Activated CD4-positive, alpha-beta T cell treated with anti-CD3 and anti-CD28 coated beads for 1 hour (primary cell): Measurements from ENCODE around the gene OTUD1.

ENCODE experiments used
- DNase-seq: peaks from one replicate; pipeline ENCODE4 v3.0.0-alpha.2; 2020

Gene OTUD1

DNA sequence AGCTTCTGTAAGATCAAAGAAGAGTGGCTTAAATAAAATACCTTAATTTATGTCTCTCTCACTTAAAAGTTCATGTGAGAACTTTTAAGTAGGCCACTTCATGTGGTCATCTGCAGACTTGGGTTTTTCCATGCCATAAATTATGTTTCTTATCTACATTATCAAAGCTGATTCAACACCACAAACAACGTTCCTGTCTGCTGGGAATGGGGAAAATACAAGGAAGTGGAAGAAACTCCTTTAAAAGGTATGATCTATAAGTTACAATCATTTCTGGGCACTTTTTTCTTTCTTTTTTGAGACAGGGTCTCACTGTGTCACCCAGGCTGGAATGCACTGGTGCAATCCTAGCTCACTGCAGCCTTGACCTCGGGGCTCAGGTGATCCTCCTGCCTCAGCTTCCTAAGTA lies 16.9 kb upstream of the OTUD1 start:
- no peak for DNase-seq

DNA sequence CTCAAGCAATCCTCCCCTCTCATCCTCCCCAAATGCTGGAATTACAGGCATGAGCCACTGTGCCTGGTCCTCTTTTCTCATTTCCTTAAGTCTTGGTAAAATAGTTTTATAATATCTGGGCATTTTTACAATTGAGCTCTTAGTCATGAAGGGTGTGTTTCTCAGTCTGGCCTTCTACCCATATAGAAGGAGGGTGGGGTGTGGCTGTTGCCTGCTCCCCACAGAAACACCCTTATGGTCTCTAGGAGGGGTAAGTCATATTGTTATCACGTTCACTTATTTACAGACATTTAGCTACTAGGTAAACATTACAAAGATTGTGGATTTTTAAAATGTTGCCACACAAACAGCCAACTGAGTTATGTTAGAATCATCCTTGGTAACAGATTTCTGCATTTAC lies 6.7 kb upstream of the OTUD1 start:
- no peak for DNase-seq

DNA sequence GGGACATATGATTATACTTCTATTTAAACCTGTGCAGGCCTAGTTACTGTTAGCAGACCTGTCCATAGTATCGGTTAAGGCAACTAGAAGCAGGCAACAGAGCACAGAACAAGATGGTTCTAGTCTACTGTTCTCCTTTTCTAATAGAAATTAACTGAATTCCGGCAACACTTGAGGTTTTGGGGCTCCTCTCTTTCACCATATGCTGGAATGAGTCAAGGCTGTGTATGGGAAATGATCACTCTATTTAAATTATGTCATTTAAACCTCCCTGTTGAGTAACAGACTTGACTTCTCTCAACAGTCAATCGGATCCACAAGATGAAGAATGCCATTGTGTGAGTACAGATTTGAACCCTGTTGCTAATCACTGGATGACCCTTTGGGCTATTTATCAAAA lies 6.2 kb upstream of the OTUD1 start:
- DNase-seq = no peak

DNA sequence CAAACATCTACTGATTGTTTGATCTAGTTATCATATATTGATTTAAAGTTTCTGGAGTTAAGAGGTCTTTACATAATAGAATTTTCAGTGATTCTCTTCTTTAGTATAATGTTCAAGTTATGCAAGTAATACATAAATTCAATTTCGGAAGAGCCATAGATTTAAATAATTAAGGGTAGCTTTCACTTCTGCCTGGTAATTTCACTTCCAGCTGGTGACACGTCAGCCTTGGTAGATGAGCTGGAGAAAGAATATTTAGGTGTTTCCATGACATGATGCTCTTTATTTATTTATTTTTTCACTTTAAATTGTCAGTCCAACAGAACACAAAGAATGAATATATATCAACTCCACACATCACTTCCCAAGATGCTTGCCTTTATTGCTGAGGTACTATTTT lies 5.2 kb upstream of the OTUD1 start:
- no peak for DNase-seq

DNA sequence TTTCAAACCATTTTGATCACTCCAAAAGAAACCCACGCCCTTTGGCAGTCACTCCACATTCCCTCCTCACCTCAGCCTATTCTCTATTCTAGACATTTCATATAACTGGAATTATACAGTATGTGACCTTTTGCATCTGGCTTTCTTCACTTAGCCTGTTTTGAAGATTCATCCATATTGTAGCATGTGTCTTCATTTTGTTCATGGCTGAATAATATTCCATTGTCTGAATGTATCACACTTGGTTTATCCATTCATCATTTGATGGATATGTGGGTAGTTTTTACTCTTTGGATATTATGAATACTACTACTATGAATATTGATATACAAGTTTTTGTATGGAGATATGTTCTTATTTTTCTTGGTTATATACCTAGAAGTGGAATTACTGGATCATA lies 3.5 kb upstream of the OTUD1 start:
- DNase-seq = no peak

DNA sequence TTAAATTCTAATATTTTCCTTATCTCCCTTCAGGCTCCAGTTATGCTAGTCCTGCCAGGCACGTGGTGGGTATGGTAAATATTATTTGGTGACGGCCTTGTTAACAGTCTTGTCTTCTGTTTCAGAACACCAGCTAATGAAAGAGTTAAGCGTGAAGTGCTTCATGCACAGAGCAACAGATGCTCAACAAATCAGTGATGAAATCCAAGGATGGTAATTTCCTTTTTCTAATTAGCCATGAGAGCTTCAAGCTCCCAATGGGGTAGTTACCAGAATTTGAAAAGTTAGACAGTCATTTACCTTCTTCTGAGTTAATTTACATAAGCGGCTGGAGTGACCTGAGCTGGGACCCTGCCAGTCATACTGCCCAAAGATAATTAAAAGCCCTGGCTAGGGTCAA lies 1.9 kb upstream of the OTUD1 start:
- no peak for DNase-seq

DNA sequence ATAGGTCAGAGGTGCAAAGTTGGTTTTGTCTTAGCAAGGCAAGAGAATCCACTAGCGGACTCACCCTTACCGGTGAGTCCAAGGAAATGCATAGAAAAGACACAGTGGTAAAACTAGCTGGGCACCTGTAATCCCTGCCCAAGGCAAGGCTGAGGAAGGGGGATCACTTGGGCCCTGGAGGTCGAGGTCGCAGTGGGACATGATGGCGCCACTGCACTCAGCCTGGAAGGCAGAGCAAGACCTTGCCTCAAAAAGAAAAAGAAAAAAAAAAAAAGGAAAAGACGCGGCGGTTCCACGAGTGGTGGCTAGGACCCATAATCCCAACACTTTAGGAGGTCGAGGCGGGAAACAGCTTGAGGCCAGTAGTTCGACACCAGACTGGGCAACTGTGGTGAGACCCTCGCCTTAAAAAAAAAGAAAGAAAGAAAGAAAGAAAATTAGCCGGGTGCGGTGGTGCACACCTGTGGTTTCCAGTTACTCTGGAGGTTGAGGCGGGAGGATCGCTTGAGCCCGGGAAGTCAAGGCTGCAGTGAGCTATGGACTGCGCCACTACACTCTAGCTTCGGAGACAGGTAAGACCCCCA lies 820 bp upstream of the OTUD1 start:
- no peak for DNase-seq

DNA sequence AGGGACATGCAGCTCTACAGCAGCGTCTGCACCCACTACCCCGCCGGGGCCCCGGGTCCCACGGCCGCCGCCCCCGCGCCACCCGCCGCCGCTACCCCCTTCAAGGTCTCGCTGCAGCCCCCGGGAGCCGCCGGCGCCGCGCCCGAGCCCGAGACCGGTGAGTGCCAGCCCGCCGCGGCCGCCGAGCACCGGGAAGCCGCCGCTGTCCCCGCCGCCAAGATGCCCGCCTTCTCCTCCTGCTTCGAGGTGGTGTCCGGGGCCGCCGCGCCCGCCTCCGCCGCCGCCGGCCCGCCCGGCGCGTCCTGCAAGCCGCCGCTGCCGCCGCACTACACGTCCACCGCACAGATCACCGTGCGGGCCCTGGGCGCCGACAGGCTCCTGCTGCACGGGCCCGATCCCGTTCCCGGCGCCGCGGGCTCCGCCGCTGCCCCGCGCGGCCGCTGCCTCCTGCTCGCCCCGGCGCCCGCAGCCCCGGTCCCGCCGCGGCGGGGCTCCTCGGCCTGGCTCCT lies 631 bp downstream of the OTUD1 start:
- no peak for DNase-seq

DNA sequence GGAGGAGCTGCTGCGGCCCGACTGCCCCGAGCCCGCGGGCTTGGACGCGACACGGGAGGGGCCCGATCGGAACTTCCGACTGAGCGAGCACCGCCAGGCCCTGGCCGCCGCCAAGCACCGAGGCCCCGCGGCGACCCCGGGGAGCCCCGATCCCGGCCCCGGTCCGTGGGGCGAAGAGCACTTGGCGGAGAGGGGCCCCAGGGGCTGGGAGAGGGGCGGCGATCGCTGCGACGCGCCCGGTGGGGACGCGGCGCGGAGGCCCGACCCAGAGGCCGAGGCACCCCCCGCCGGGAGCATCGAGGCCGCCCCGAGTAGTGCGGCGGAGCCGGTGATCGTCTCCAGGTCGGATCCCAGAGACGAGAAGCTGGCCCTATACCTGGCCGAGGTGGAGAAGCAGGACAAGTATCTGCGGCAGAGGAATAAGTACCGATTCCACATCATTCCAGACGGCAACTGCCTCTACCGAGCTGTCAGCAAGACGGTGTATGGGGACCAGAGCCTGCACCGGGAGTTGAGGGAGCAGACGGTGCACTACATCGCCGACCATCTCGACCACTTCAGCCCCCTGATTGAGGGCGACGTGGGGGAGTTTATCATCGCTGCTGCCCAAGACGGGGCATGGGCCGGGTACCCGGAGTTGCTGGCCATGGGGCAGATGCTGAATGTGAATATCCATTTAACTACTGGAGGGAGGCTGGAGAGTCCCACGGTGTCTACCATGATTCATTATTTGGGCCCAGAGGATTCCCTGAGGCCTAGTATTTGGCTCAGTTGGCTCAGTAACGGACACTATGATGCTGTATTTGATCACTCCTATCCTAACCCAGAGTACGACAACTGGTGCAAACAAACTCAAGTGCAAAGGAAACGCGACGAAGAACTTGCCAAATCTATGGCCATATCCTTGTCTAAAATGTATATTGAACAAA lies 1.4 kb downstream of the OTUD1 start:
- DNase-seq = peak; percentile 13

DNA sequence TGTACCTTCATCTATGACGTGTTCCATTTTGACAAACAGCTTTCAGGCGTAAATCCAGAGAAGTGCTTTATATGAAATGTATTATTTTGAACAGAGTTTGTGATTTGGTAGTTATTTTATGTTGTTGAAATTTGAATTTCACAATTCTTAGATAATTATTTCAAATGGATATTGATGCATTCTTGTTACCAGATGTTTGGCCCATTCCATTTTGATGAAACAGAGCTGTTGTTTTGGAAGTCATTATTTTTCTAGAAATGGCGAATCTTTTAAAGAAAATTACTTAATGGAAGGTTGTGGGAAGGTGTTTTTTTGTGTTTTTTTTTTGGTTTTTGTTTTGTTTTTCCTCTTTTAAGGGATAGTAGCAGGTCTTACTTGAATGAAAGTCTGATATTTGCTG lies 2.4 kb downstream of the OTUD1 start:
- no peak for DNase-seq

DNA sequence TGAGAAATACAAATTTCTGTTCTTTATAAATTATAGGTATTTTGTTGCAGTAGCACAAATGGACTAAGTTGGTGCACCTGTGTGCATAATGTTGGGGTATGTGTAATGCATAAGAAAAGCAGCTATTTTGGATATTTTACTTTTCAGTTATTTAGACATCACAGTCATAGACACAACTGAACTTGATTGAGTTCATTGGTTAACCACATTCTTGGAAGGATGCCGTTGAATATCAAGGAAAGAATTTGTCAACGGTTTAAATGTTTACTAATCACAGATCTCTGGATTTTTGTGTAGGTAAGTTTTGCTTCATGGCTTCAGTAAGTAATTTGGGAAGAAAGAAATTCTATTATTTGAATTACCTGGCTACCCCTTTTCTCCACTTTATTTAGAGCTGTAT lies 4.1 kb downstream of the OTUD1 start:
- no peak for DNase-seq

DNA sequence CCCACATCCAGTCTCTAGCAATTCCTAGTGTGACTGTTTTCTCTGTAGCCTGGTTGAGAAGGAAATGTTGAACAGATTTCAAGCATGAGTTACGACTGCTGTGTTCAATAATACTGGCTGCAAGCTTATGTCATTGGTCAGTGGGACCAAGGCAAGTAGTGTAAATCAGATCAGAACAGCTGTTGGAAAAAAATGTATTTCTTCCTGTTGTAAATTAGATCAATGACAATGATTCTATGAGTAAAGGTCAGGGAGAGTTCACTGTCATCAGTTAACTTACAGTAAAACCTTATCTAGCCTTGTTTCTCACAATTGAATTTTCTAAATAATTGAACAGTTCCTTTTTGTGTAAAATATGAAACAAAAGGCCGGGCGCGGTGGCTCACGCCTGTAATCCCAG lies 6.7 kb downstream of the OTUD1 start:
- DNase-seq = no peak

DNA sequence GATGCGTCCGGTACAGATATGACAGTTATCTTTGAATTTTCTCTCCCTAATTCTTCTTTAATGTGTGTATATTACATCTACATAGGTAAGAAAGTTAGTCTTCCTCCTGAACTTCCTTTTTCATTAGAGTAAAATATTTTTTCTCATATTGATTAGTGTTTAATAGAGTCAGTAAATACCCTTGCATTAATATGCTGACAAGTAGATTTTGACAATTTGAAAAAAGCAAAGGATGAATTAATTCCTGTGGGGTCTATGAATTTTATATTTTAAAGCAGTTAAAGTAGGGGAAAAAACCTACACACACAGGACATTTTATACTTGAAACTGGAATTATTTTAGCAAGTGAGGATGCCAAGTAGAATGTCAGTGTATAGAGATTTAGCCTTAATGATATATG lies 9.4 kb downstream of the OTUD1 start:
- no peak for DNase-seq

DNA sequence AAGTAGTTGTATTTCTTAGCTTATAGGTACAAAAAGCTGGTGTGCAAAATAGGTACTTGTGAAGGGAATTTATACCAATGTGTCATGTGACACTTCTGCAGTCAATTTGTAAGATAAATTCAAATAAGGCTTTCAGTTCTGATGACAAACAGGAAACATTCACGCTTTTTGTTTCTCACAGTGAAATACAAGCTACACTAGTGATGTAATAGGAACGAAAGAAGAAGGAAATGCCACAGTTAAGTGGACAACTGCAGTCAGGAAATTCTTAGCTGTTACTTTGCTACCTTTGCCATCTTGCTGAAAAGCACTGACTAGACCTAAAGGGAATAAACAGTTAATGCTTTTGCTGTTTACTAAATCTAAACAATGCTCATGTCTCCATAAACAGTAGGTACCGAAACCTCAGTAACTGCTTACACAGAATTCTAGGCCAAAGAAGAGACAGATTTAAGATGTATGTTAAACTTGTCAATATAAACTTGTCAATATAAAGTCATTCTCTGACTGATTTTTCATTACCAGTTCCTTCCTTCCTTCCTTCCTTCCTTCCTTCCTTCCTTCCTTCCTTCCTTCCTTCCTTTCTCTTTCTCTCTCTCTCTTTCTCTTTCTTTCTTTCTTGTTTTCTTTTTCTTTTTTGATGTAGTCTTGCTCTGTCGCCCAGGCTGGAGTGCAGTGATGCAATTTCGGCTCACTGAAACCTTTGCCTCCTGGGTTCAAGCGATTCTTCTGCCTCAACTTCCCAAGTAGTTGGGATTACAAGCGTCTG lies 10.1 kb downstream of the OTUD1 start:
- no peak for DNase-seq

DNA sequence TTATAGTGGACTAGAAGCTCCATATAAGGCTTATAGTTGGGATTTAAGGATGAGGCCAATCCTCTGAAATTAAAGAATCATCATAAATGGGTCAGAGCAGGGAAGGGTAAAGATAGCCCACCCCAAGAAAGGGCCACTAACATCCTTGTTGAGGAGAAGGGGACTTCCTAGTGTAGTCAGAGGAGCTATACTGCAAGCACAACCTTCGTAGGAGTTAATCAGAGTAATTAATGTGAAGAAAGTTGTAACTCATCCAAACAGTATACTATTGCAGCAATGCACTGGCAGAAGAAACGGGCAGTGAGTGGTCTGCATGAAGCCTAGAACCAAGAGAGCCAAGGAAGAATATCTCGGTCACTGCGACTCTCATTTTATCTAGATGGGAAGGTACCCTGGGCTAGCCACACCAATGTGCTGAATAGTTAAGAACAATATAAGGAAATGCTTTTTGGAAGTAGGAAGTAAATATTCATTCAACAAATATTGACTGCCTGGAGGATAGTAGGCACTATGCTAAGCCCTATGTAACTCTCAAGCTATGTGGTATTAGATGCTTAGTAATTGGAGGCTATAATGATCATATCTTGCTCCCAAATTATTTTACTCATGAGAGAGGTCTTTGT lies 13.3 kb downstream of the OTUD1 start:
- DNase-seq = no peak

DNA sequence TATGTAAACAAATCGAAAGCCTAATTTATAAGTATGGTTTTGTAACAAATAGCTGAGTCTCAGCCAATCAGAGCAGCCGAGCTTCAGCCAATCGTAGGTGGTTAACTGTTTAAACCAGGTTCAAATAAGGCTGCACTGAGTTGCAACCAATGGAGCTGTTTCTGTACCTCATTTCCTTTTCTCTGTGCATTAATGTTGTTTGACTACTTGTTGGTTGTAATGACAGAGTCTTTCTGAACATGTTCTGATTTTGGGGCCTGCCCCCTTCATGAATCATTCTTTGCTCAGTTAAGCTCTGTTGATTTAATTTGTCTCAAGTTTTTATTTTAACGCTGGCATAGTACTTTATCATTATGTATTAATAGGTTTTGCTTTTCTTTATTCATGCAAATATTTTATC lies 14.6 kb downstream of the OTUD1 start:
- no peak for DNase-seq

DNA sequence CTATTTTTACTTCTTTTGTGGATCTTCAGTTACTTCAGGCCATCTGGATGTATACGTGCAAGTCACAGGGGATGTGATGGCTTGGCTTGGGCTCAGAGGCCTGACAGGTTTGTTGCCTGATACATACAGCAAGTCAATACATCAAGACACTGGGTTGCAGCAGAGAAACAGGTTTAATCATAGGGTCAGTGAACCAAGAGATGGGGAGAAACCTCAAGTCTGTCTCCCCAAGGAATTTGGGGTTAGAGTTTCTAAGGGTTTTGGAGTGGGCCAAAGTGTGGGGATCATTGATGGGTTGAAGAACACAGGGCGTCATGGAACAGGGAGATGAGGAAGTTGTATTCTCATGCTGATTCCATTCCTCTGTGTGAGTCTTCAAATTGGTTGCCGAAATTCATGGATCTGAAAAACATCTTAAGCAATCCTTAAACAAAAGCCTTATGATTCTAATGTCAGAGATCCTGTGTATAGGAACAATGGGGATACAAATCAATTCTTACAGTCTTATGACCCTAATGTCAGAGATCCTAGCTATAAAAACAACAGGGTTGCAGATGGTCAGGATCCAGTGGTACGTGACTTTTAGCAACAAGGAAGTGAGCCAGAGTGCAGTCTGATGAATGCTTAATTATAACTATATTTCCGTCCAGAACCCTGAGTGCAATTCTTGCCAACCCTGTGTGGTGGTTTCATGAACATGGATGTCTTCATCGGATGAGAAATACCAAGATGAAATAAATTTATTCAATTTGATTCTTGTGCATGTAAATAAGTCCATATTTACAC lies 18.9 kb downstream of the OTUD1 start:
- DNase-seq = no peak

DNA sequence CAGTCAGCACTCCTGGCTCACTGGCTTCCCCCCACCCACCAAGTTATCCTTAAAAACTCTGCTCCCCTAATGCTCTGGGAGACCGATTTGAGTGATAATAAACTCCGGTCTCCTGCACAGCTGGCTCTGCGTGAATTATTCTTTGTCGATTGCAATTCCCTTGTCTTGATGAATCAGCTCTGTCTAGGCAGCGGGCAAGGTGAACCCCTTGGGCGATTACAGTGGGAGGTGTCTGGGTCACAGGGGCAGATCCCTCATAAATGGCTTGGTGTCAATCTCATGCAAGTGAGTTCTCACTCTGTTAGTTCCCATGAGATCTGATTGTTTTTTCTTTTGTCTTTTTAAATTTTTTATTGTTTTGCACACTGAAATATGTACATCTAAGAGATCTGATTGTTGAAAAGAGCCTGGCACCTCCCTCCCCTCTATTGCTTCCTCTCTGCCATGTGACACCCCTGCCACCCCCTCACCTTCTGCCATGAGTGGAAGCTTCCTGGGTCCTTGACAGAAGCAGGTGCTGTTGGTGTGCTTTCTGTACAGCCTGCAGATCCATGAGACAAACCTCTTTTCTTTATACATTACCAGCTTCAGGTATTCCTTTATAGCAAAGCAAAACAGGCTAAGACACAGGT lies 20.5 kb downstream of the OTUD1 start:
- DNase-seq = no peak

DNA sequence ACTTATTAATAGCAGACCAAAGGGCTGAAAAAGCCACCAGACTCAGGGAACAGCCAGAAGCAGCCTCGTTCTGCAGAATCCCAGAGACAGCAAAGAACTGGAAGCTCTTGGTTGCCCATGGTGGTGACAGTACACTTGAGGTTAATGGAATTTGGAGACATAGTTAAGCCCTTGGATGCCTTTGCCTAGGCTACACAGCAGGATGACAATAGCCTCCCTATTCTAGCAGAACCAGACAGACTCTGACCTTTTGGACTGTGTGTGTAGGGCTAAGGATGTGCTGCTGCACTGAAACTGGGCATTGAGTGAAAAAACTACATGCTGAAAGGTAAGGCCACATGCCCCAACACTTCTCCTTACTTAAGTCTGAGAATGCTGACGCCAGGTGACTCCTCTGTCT lies 22.7 kb downstream of the OTUD1 start:
- DNase-seq = no peak

DNA sequence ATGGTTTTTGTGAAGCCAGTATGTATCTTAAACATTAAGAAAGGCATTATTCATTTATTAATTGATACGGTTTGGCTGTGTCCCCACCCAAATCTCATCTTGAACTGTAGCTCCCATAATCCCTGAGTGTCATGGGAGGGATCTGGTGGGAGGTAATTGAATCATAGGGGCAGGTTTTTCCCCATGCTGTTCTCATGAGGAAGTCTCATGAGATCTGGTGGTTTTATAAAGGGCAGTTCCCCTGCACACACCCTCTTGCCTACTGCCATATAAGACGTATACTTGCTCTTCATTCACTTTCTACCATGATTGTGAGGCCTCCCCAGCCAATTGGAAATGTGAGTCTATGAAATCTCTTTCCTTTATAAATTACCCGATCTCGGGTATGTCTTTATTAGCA lies 28.1 kb downstream of the OTUD1 start:
- no peak for DNase-seq

DNA sequence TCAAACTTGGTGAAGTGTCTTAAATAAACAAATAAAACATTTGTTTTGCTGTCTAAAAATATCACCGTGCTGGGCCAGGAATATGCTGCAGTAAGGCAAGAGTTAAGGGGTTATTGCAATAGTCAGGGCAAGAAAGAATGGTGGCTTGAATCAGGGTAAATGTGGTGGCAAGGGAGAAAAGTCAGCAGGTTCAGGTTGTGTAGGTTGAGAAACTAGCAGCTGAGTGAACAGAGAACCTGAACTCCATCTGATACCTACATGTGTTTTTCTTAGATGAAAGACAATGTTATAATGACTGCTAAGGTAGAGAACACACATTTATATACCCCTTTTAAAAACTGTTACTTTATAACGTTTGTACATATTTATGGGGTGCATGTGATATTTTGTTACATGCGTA lies 28.7 kb downstream of the OTUD1 start:
- DNase-seq = no peak
